Prostate gland (tissue), 2 donors: ENCODE data around the gene NACAD.

Source experiments
- CTCF ChIP-seq, 4 experiments: fragments of 200-600 bp in 2 of 4; fragments of 450-650 bp in 2 of 4; sonication (generic) in 2 of 4; IDR thresholded peaks; 1 replicate in 3 of 4; 2 replicates in 1 of 4; pipeline ENCODE4 v1.5.1; 2016 to 2019; ENCODE audit warnings: antibody characterized with exemption in 4 of 4, mild to moderate bottlenecking in 2 of 4, moderate library complexity in 2 of 4
- POLR2A ChIP-seq: fragments of 450-650 bp; IDR thresholded peaks from one replicate; pipeline ENCODE4 v1.6.1; 2016; ENCODE audit warnings: antibody characterized with exemption, mild to moderate bottlenecking
- POLR2AphosphoS5 ChIP-seq: sonication (generic); formaldehyde crosslinking; IDR thresholded peaks from one replicate; pipeline ENCODE4 v1.6.1; 2017; ENCODE audit warnings: antibody characterized with exemption

- TF ChIP-seq CTCF (IDR thresholded peaks at IDR 0.05) (no peak), POLR2AphosphoS5 (no peak), POLR2A (no peak)
Measured at GRCh38 chr7:45055016-45055415, 33.8 kb downstream of the NACAD start.
